H1 (cell line): Measurements from ENCODE around the gene CST9L. TPM values are rescaled to one million over a fixed set of nuclear protein-coding genes. Genes with fewer than 3 reads are reported as not detected.

Experiments used
- CTCF ChIA-PET: fragments of 300-600 bp; sonication (Branson Sonifier 250); formaldehyde crosslinking; loops from one replicate; lab custom pipeline; 2021; ENCODE audit not compliant: partially characterized antibody; lab: Charles Lee
- POLR2A ChIA-PET: fragments of 300-600 bp; sonication (Branson Sonifier 250); formaldehyde crosslinking; loops from one replicate; lab custom pipeline; 2021; ENCODE audit warnings: inconsistent platforms; ENCODE audit not compliant: partially characterized antibody; lab: Charles Lee
- DNase-seq, 2 experiments: peaks; one replicate each; pipeline versions ENCODE4 v3.0.0 to v3.0.0-alpha.2; 2010 to 2022; ENCODE audit warnings: low spot score in 2 of 2, low read depth in 1 of 2, mixed read lengths in 1 of 2
- FAIRE-seq: peaks from 2 replicates; lab custom pipeline; 2011; peaks lifted over from hg19 to GRCh38; lab: Jason Lieb, UNC
- H2AFZ ChIP-seq: 2 replicates; pipeline ENCODE4 v1.8.1; 2012; ENCODE audit warnings: low read length, inconsistent platforms
- H2AK5ac ChIP-seq: 2 replicates; pipeline ENCODE4 v1.6.1; 2013; ENCODE audit warnings: low read depth, low read length
- H2BK120ac ChIP-seq: replicated peaks from 2 replicates; pipeline ENCODE3; 2013; ENCODE audit warnings: low read depth, low read length, inconsistent platforms
- H2BK12ac ChIP-seq: 2 replicates; pipeline ENCODE4 v1.6.1; 2013; ENCODE audit warnings: low read depth, low read length
- H2BK15ac ChIP-seq: 2 replicates; pipeline ENCODE4 v1.6.1; 2013; ENCODE audit warnings: low read length
- H2BK20ac ChIP-seq: 2 replicates; pipeline ENCODE4 v1.6.1; 2013; ENCODE audit warnings: low read length
- H2BK5ac ChIP-seq: 2 replicates; pipeline ENCODE4 v1.6.1; 2013; ENCODE audit warnings: low read depth, low read length
- H3K14ac ChIP-seq: 2 replicates; pipeline ENCODE4 v1.6.1; 2013; ENCODE audit warnings: inconsistent platforms; ENCODE audit not compliant: insufficient read length
- H3K18ac ChIP-seq: 2 replicates; pipeline ENCODE4 v1.6.1; 2013; ENCODE audit warnings: low read length; ENCODE audit errors: extremely low read depth
- H3K23ac ChIP-seq: 2 replicates; pipeline ENCODE4 v1.6.1; 2013; ENCODE audit warnings: inconsistent platforms; ENCODE audit not compliant: insufficient read length
- H3K23me2 ChIP-seq: 2 replicates; pipeline ENCODE4 v1.6.1; 2013; ENCODE audit warnings: low read depth, low read length
- H3K27ac ChIP-seq: 2 replicates; pipeline ENCODE4 v1.6.1; 2011; ENCODE audit warnings: low read depth, low read length, inconsistent platforms
- H3K27me3 ChIP-seq, 4 experiments: replicated peaks in 1 of 4; 1 replicate in 1 of 4; 2 replicates in 3 of 4; pipeline versions ENCODE4 v1.6.1 to v1.8.1; 2011 to 2013; ENCODE audit warnings: low read length in 3 of 4, mild to moderate bottlenecking in 3 of 4, inconsistent platforms in 2 of 4, mixed read lengths in 2 of 4, moderate library complexity in 1 of 4; ENCODE audit not compliant: control insufficient read depth in 3 of 4, insufficient read depth in 3 of 4; ENCODE audit errors: extremely low read depth in 1 of 4
- H3K36me3 ChIP-seq, 4 experiments: 2 replicates each; pipeline versions ENCODE4 v1.6.1 to v1.8.1; 2011 to 2013; ENCODE audit warnings: mild to moderate bottlenecking in 4 of 4, low read length in 3 of 4, moderate library complexity in 2 of 4, control low read depth in 1 of 4, inconsistent platforms in 1 of 4; ENCODE audit not compliant: insufficient read depth in 4 of 4, control insufficient read depth in 2 of 4
- H3K4ac ChIP-seq: replicated peaks from 2 replicates; pipeline ENCODE3; 2013; ENCODE audit warnings: low read length, low read depth, mixed read lengths, inconsistent platforms; ENCODE audit not compliant: insufficient read length
- H3K4me1 ChIP-seq, 4 experiments: replicated peaks in 1 of 4; 1 replicate in 1 of 4; 2 replicates in 3 of 4; pipeline versions ENCODE4 v1.6.1 to v1.8.1; 2011 to 2013; ENCODE audit warnings: low read length in 3 of 4, inconsistent platforms in 2 of 4, mixed read lengths in 1 of 4; ENCODE audit not compliant: insufficient read depth in 4 of 4, control insufficient read depth in 3 of 4
- H3K4me2 ChIP-seq, 2 experiments: 2 replicates each; pipeline versions ENCODE4 v1.6.1 to v1.8.1; 2011 to 2013; ENCODE audit warnings: low read depth in 2 of 2, low read length in 2 of 2, control low read depth in 1 of 2, inconsistent platforms in 1 of 2, mild to moderate bottlenecking in 1 of 2; ENCODE audit not compliant: insufficient read depth in 1 of 2
- H3K4me3 ChIP-seq, 4 experiments: fragments of 200-600, 300-600 bp in 1 of 4; sonication (generic), shearing (Covaris generic), sonication (Bioruptor Twin) in 1 of 4; 2 replicates each; pipeline versions ENCODE4 v1.5.1 to v1.8.1; 2011 to 2016; ENCODE audit warnings: low read length in 4 of 4, low read depth in 3 of 4, control low read depth in 2 of 4, inconsistent platforms in 2 of 4, mild to moderate bottlenecking in 2 of 4, mixed read lengths in 1 of 4, moderate library complexity in 1 of 4; ENCODE audit not compliant: insufficient read depth in 2 of 4; ENCODE audit errors: extremely low read depth in 1 of 4
- H3K56ac ChIP-seq: replicated peaks from 2 replicates; pipeline ENCODE3; 2013; ENCODE audit warnings: low read depth, mild to moderate bottlenecking, mixed read lengths, low read length, inconsistent platforms; ENCODE audit not compliant: insufficient read length
- H3K79me1 ChIP-seq: 2 replicates; pipeline ENCODE4 v1.6.1; 2013; ENCODE audit warnings: low read depth, low read length, control low read depth
- H3K79me2 ChIP-seq, 2 experiments: 2 replicates each; pipeline versions ENCODE4 v1.6.1 to v1.8.1; 2012 to 2013; ENCODE audit warnings: low read length in 2 of 2, mild to moderate bottlenecking in 2 of 2, inconsistent platforms in 1 of 2; ENCODE audit not compliant: insufficient read depth in 2 of 2, control insufficient read depth in 1 of 2
- H3K9ac ChIP-seq, 4 experiments: replicated peaks in 1 of 4; 1 replicate in 1 of 4; 2 replicates in 3 of 4; pipeline versions ENCODE4 v1.6.1 to v1.8.1; 2011 to 2013; ENCODE audit warnings: low read depth in 3 of 4, low read length in 3 of 4, control low read depth in 2 of 4, mild to moderate bottlenecking in 2 of 4, moderate library complexity in 2 of 4, inconsistent platforms in 1 of 4; ENCODE audit errors: extremely low read depth in 1 of 4
- H3K9me3 ChIP-seq, 2 experiments: 2 replicates each; pipeline versions ENCODE4 v1.6.1 to v1.8.1; 2012 to 2013; ENCODE audit warnings: mild to moderate bottlenecking in 2 of 2, moderate library complexity in 2 of 2, control low read depth in 1 of 2, inconsistent platforms in 1 of 2, low read depth in 1 of 2, low read length in 1 of 2, mixed read lengths in 1 of 2; ENCODE audit not compliant: insufficient read depth in 2 of 2
- H4K20me1 ChIP-seq, 2 experiments: replicated peaks in 1 of 2; 2 replicates each; pipeline versions ENCODE3 to v1.8.1; 2011 to 2013; ENCODE audit warnings: inconsistent platforms in 2 of 2, low read length in 2 of 2, mild to moderate bottlenecking in 1 of 2; ENCODE audit not compliant: insufficient read depth in 2 of 2, control insufficient read depth in 1 of 2
- H4K5ac ChIP-seq: 2 replicates; pipeline ENCODE4 v1.6.1; 2013; ENCODE audit warnings: low read length, low read depth, mixed read lengths, inconsistent platforms; ENCODE audit not compliant: insufficient read length
- H4K8ac ChIP-seq: 2 replicates; pipeline ENCODE4 v1.8.0; 2013; ENCODE audit warnings: mild to moderate bottlenecking, moderate library complexity, low read length, inconsistent platforms; ENCODE audit not compliant: insufficient read depth; ENCODE audit errors: extremely low read depth
- H4K91ac ChIP-seq: replicated peaks from 2 replicates; pipeline ENCODE3; 2013; ENCODE audit warnings: low read length, mixed read lengths, inconsistent platforms; ENCODE audit not compliant: insufficient read length
- CEBPB ChIP-seq: IDR thresholded peaks from 2 replicates; pipeline ENCODE4 v1.6.1; 2012; ENCODE audit warnings: low read depth, low read length
- KDM4A ChIP-seq: IDR thresholded peaks from one replicate; pipeline ENCODE4 v1.7.1; 2012; ENCODE audit warnings: low read depth, mild to moderate bottlenecking, moderate library complexity, low read length, inconsistent platforms; ENCODE audit not compliant: severe bottlenecking
- POLR2AphosphoS5 ChIP-seq: IDR thresholded peaks from 2 replicates; pipeline ENCODE4 v1.6.1; 2011; ENCODE audit warnings: low read depth, low read length
- SIX5 ChIP-seq: IDR thresholded peaks from 2 replicates; pipeline ENCODE4 v1.6.1; 2011; ENCODE audit warnings: mild to moderate bottlenecking, low read depth, low read length
- TCF12 ChIP-seq: IDR thresholded peaks from 2 replicates; pipeline ENCODE4 v1.6.1; 2011; ENCODE audit warnings: low read depth, mild to moderate bottlenecking, low read length
- WGBS, 2 experiments: shearing (Covaris generic) in 1 of 2; methylation state at CpG; one replicate each; pipeline versions ENCODE4 v1.1.6 to v1.1.7; 2013 to 2015; ENCODE audit warnings: low lambda C conversion rate in 2 of 2, mixed read lengths in 2 of 2, inconsistent platforms in 1 of 2, low coverage in 1 of 2, missing lambda C conversion rate in 1 of 2; ENCODE audit not compliant: insufficient replicate concordance in 2 of 2, insufficient coverage in 1 of 2, insufficient read length in 1 of 2; ENCODE audit errors: extremely low coverage in 1 of 2, missing lambda C conversion rate in 1 of 2; 5-methylcytosine and 5-hydroxymethylcytosine counted together
- polyA plus RNA-seq, 7 experiments: library from polyadenylated mRNA; depleted of rRNA in 3 of 7; stranded (reverse) in 5 of 7; unstranded in 2 of 7; fragments of >200 nt in 5 of 7; fragments of 200-250 nt in 2 of 7; gene quantifications; 1 replicate in 5 of 7; 2 replicates in 1 of 7; 4 replicates in 1 of 7; pipeline versions ENCODE4 v1.2.1 to v1.2.3, GENCODE V29; 2011 to 2013; ENCODE audit warnings: missing spikeins in 2 of 7, mixed read lengths in 2 of 7
- total RNA-seq: library from RNA; stranded (reverse); fragmentation: NEBNext Ultra II Directional; extraction: Animal tissue kit (Norgen Biotek cat#: 25700); gene quantifications from 2 replicates; pipeline ENCODE4 v1.2.1, GENCODE V29; 2021

CST9L gene
- total and polyA plus RNA-seq, 2 of the 8 experiments (the other 6 are each of a cell fraction or from before 2014, with no cell fraction given), result not detected

DNA sequence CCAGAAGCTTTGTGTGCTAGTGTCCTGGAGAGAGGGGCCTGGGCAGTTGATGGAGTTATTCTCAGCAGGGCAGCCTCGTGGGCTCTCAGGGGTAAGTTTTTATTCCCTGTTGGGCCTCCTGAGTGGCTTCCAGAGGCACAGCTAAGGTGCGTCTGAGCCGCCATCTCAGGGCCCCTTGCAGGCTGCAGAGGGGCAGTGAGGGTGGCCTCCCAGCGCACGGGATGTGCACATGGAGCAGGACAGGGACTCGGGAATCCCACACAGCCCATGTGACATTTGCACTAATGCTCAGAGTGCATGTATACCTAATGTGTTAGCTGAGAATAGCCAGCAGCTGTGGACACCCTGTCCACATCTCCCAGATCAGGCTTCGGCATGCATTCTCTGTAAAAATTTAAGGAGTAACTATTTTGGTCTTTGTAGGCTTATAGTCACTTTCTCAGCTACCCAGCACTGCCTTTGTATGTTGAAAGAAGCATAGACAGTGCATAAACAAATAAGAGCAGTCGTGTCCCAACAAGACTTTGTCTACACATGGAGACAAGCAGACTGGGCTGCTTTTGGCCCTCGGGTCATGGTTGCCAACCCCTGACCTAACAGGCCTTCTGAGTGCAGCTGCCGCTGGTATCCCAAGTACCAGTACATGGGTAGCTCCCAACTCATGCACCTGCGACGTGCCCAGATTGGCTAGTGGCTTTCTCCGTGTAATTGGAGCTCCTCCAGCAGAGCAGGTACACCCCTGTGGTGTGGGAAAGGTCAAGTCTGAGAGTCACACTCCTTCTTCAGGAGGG is 18.6 kb upstream of the CST9L start:
- H3K36me3 ChIP-seq, result no peaks in the 10 kb centered on the region
- no peak overlapping the region for H3K9ac ChIP-seq
- H2AK5ac ChIP-seq, result no peak overlapping the region
- FAIRE-seq (no peak), DNase-seq (peak in 1 of 2 experiments; percentile 35)
- H2BK120ac ChIP-seq, result no peak overlapping the region
- H3K4me1 ChIP-seq, result peaks cover 0 to 2% (median 0%) of the 10 kb centered on the region in 4 experiments; a peak in 1 of 7 replicates
- CTCF ChIA-PET, result interaction anchor here (0.7 to 6.3 kb wide), 8 partner anchors 12 to 143 kb away, joined by 3 to 99 read pairs (median 4); partner anchors contain the start of gene CST11
- H3K9me3 ChIP-seq, result peaks cover 0 to 7% of the 10 kb centered on the region in 2 experiments; a peak in 1 of 4 replicates
- no peak overlapping the region for H3K4ac ChIP-seq
- H3K79me1 ChIP-seq, result no peaks in the 10 kb centered on the region
- 0 out of 2 replicates have a peak overlapping the region, but pooled peaks have one; percentile 3 for H2BK5ac ChIP-seq
- H2AFZ ChIP-seq, result no peak overlapping the region
- H3K4me2 ChIP-seq, result no peak overlapping the region
- no peaks in the 10 kb centered on the region for H4K20me1 ChIP-seq
- TF ChIP-seq KDM4A, result no peak
- no peak for TF ChIP-seq TCF12
- TF ChIP-seq CEBPB, result no peak
- TF ChIP-seq POLR2AphosphoS5, result no peak
- no peak for TF ChIP-seq SIX5
- H2BK12ac ChIP-seq, result peak overlapping the region; percentile 44; the same call in 1 of the 2 replicates
- POLR2A ChIA-PET, result interaction anchor here (1.2 kb wide), 1 partner anchor 112 kb away, joined by 3 read pairs; no protein-coding TSS in a partner anchor
- H3K56ac ChIP-seq, result no peak overlapping the region
- no peaks in the 10 kb centered on the region; a peak in 1 of 7 replicates for H3K27me3 ChIP-seq
- H3K23ac ChIP-seq, result no peak overlapping the region
- H3K27ac ChIP-seq, result no peak overlapping the region
- 0 out of 2 replicates have a peak overlapping the region, but pooled peaks have one; percentile 48 for H2BK20ac ChIP-seq
- H3K18ac ChIP-seq, result no peak overlapping the region
- H3K79me2 ChIP-seq, result no peaks in the 10 kb centered on the region
- no peak overlapping the region for H4K91ac ChIP-seq
- no peak overlapping the region for H3K14ac ChIP-seq
- H4K8ac ChIP-seq, result no peak overlapping the region
- peak overlapping the region; percentile 89; the same call in 1 of the 2 replicates for H2BK15ac ChIP-seq
- no peak overlapping the region for H4K5ac ChIP-seq
- H3K4me3 ChIP-seq, result no peak overlapping the region
- H3K23me2 ChIP-seq, result no peaks in the 10 kb centered on the region
- WGBS, 2 experiments, result 78% methylated on average over 13 of the region's 13 CpGs; no CpG with 5 or more reads in 1 of the 2 experiments
